RWPE1 (cell line): ENCODE data around the gene NDUFV1.

ENCODE experiments used
- CTCF ChIA-PET: fragments of 350-600 bp; sonication (Branson Sonifier 250); formaldehyde crosslinking; extraction: SDS; loops from one replicate; lab custom pipeline; 2021; lab: Yijun Ruan, JAX
- POLR2A ChIA-PET: fragments of 400-600 bp; formaldehyde crosslinking; extraction: SDS; loops from one replicate; lab custom pipeline; 2020; ENCODE audit warnings: antibody characterized with exemption; ENCODE audit not compliant: low non-redundant PET; lab: Yijun Ruan, JAX
- DNase-seq: peaks from one replicate; pipeline ENCODE4 v3.0.0; 2012; ENCODE audit warnings: low spot score
- H3K27ac ChIP-seq: fragments of 450-650 bp; 2 replicates; pipeline ENCODE4 v1.5.1; 2017
- CTCF ChIP-seq: fragments of 450-650 bp; conservative IDR thresholded peaks from 2 replicates; pipeline ENCODE4 v1.5.1; 2017; ENCODE audit warnings: low read depth, mild to moderate bottlenecking

The NDUFV1 gene

GRCh38 chr11:67645521-67646461, 39.1 kb downstream of the NDUFV1 start:
- no peak for TF ChIP-seq CTCF
- no peak overlapping the region for H3K27ac ChIP-seq
- POLR2A ChIA-PET = no interaction called here
- CTCF ChIA-PET = interaction anchor here (0.6 to 1.2 kb wide), 4 partner anchors 8 to 79 kb away, joined by 3 to 5 read pairs (median 4); no protein-coding TSS in a partner anchor
- no peak for DNase-seq

GRCh38 chr11:67646535-67647336, 40.0 kb downstream of the NDUFV1 start:
- CTCF ChIA-PET = interaction anchor here (0.6 to 0.9 kb wide), 3 partner anchors 7 to 17 kb away, joined by 3 to 4 read pairs (median 3); no protein-coding TSS in a partner anchor

GRCh38 chr11:67647471-67647870, 40.7 kb downstream of the NDUFV1 start:
- CTCF ChIA-PET = interaction anchor here (0.6 kb wide), 1 partner anchor 17 kb away, joined by 3 read pairs; no protein-coding TSS in a partner anchor
- no peak for TF ChIP-seq CTCF

More at GRCh38 chr11:67646535-67647336, 40.0 kb downstream of the NDUFV1 start:
- TF ChIP-seq CTCF = no peak
- no peak overlapping the region for H3K27ac ChIP-seq
- DNase-seq = no peak
- POLR2A ChIA-PET = no interaction called here

GRCh38 chr11:67648140-67648795, 41.5 kb downstream of the NDUFV1 start:
- H3K27ac ChIP-seq = no peak overlapping the region
- POLR2A ChIA-PET = no interaction called here
- no peak for TF ChIP-seq CTCF
- CTCF ChIA-PET = no interaction called here
- no peak for DNase-seq

More at GRCh38 chr11:67647471-67647870, 40.7 kb downstream of the NDUFV1 start:
- POLR2A ChIA-PET = no interaction called here
- H3K27ac ChIP-seq = no peak overlapping the region
- DNase-seq = no peak

GRCh38 chr11:67648796-67649613, 42.3 kb downstream of the NDUFV1 start:
- CTCF ChIA-PET = no interaction called here
- TF ChIP-seq CTCF = no peak
- no peak overlapping the region for H3K27ac ChIP-seq
- no peak for DNase-seq
- POLR2A ChIA-PET = no interaction called here
